ENCODE results near the gene SYT13. TPM values are rescaled to one million over a fixed set of nuclear protein-coding genes. Genes with fewer than 3 reads are reported as not detected.

SYT13 gene
- 1 to 10 TPM in 1 of 3 donors, under 1 TPM in 1, not detected in 1; 0.33 to 2.5 TPM for polyA plus RNA-seq

DNA sequence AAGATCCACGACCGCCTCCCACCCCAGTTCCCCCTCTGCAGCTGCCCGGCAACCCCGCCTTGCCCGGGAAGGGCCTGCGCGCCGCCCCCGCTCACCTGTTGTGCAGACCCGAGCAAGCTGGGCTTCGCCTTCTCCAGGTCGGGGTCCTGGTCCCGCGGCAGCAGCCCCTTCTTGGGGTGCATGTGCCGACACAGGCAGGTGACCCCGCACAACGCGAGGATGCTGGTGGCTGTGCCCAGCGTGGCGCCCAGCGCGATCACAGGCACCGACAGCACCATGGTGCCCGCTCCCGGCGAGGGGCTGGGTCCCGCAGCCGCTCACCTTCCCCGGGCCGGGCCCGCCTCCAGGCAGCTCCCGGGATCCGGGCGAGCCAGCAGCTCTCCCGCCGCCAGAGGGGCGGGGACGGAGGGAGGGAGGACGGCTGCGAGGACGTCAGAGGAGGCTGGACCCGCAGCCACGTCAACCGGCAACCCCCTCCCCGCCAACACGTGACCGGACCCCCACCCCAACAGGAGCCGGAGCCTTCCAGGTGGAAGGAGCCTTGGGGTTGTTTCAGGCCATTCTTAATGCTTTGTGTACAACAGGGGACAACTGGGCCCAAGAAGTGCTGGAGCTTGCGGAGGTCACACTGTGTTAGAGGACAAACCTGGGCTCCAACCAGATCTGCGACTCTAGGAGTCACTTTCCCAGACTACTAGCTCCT lies at the start of gene SYT13:
TSS of gene SYT13 (minus strand) at position 412 of the 703 bp plus-strand sequence. CDS start at position 278, 134 bp downstream.
- H3K27ac ChIP-seq (ENCODE audit: low read depth, low read length), result no peak within 1 kb of the TSS
- WGBS, 3 donors, result 3 to 4% (median 4%) methylated on average over 38 to 50 of the region's 50 CpGs

DNA sequence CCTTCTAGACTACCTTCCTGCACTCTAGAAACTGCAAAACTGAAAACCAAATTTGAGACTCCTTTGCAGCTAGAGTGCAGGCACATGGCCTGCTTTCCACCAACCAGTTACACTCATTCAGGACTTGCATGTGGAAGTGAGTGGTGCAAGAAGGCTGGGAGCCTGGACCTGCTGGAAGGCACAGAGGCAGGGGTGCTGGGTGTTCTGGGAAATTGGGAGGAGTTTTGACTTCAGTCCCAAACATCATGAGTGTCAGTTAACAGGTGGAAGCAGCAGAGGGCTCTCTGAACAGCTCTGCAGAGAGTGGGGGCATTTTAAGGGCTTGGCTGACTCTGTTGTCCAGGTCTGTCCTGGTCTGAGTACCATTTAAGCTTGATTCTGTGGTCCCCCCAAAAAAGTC lies 49.3 kb upstream of the SYT13 start:
- H3K27ac ChIP-seq (ENCODE audit: low read depth, low read length), result no peak overlapping the region

DNA sequence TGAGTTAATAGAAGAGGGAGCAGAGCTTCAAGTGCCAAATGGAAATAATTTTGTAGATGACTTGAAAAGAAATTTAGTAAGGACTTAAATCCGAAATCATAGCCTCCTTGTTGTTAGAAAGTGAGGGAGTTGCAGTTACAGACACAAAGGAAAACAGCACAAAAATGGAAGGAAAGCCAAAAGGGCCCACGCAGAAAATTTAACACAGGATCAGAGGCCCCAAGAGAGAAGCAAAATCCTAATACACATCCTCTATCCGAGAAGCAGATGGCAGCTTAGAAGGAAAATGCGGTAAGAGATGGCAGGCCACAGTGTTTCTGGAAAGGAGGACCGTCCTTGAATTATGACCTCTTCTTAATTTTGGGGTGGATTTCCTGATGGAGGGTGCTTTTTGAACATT lies 48.7 kb upstream of the SYT13 start:
- H3K27ac ChIP-seq (ENCODE audit: low read depth, low read length), result no peak overlapping the region
- WGBS, 3 donors, result 77 to 82% (median 80%) methylated on average over 5 of the region's 5 CpGs

DNA sequence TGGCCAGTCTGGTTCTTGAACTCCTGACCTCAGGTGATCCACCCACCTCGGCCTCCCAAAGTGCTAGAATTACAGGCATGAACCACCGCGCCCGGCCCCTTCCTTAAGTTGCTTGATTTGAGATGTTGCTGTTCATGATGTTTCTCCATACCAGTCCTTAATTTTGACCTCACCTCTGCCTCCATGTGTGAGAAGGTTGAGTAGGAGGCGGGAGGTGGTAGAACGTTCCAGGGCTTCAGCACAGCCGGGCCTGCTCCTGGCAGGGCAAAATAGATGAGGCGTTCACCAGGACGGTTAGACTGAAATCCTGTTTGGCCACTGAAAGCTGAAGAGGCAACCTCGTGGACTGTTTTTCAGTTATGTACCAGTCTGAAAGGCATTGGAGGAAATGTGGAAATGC lies 48.3 kb upstream of the SYT13 start:
- 89 to 92% (median 91%) methylated on average over 10 of the region's 10 CpGs for WGBS, 3 donors
- H3K27ac ChIP-seq (ENCODE audit: low read depth, low read length), result no peak overlapping the region

DNA sequence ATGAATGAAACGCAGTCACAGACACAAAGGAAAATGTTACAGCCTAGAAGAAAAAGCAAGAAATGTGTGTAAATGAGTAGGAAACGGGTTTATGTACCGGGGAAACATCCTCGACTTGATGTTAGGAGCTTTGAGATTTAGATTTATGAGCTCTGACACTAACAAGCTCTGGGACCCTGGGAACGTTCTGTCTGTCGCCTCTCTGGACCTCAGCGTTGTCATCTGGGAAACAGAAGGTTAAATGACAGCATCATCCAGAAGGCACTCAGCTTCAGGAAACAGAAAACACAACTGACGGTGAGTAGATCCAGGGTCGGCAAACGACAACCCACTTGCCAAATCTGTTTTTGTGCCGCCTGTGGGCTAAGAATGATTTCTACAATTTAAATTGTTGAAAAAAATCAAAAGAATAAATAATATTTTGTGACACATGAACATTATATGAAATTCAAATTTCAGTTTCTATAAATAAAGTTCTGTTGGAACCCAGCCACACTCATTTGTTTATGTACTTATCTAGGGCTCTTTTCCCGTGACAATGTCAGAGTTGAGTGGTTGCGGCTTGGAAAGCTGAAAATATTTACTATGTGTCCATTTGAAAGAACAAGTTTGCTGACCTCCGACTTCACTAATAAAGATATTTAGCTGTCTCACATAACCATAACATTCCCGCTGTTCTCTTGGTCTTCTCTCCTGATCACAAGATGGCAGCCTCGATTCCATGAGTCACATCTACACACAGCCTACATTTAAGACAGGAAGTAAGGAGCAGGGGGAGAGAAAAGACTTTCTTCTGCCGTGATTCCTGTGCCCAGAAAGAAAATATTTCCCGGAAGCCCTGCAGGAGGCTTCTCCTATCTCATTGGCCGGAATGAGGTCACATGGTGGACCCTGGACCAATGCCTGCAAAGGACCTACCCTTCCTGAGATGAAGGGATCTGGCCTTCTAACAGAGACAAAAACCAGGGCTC lies 47.1 kb upstream of the SYT13 start:
- WGBS, 3 donors, result 40 to 44% (median 43%) methylated on average over 19 of the region's 19 CpGs
- no peak overlapping the region for H3K27ac ChIP-seq (ENCODE audit: low read depth, low read length)

- H3K27ac ChIP-seq (ENCODE audit: low read depth, low read length), result no peak overlapping the region
- WGBS, 3 donors, result 12 to 15% (median 13%) methylated on average over 13 of the region's 13 CpGs
Measured at GRCh38 chr11:45332276-45332934, 46.3 kb upstream of the SYT13 start.

GRCh38 chr11:45331839-45332238 lies 45.7 kb upstream of the SYT13 start:
- 44 to 69% (median 69%) methylated on average over 4 of the region's 4 CpGs for whole genome bisulfite sequencing, 3 donors
- H3K27ac ChIP-seq (ENCODE audit: low read depth, low read length), result no peak overlapping the region

- H3K27ac ChIP-seq (ENCODE audit: low read depth, low read length), result no peak overlapping the region
- WGBS, 3 donors, result 67 to 74% (median 72%) methylated on average over 3 of the region's 3 CpGs
Measured at GRCh38 chr11:45328726-45329125, 42.6 kb upstream of the SYT13 start.

DNA sequence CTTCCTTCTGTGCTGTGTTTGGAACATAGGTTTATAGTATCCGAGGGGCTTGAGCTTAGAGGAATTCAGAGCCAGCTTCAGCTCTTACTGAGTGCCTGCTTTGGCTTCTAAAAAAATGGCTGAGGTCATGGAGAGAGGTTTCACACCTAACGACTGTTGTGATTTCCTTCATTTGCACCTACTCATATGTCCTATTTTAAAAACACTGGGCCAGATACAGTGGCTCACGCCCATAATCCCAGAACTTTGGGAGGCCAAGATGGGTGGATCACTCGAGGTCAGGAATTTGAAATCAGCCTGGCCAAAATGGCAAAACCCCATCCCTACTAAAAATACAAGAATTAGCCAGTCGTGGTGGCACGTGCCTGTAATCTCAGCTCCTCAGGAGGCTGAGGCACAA lies 38.3 kb upstream of the SYT13 start:
- no peak overlapping the region for H3K27ac ChIP-seq (ENCODE audit: low read depth, low read length)
- 53 to 68% (median 58%) methylated on average over 6 of the region's 6 CpGs for WGBS, 3 donors

DNA sequence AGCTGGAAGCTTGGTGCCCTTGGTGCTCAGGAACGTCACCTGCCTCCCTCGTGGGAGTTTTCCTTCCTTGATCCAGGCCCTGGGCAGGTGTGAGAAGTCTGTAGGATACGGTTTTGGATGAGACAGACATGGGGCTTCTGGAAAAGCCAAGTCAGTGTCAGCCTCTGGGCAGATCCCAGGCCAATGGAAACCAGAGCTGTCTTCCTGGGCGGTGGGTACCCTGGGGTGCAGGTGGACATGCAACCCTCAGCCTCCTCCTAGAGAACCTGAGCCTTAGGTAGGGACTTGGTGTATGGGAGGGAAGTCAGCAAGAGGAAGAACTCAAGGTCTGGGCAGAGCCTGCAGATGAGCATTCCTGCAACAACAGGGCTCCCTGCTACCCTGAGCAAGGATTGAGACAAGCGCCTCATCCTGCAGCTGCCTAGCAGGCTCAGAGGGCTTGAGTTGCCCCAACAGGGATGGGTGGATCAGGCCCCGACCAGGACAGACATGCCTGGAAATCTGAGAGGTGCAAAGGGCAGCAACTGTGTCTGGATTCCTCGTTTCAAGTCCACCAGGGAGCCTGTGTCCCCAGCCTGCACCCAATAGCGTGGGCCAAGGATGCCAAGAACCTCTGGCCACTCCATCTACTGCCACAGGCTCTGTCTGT lies 37.6 kb upstream of the SYT13 start:
- no peak overlapping the region for H3K27ac ChIP-seq (ENCODE audit: low read depth, low read length)
- 72 to 83% (median 76%) methylated on average over 8 of the region's 8 CpGs for WGBS, 3 donors

DNA sequence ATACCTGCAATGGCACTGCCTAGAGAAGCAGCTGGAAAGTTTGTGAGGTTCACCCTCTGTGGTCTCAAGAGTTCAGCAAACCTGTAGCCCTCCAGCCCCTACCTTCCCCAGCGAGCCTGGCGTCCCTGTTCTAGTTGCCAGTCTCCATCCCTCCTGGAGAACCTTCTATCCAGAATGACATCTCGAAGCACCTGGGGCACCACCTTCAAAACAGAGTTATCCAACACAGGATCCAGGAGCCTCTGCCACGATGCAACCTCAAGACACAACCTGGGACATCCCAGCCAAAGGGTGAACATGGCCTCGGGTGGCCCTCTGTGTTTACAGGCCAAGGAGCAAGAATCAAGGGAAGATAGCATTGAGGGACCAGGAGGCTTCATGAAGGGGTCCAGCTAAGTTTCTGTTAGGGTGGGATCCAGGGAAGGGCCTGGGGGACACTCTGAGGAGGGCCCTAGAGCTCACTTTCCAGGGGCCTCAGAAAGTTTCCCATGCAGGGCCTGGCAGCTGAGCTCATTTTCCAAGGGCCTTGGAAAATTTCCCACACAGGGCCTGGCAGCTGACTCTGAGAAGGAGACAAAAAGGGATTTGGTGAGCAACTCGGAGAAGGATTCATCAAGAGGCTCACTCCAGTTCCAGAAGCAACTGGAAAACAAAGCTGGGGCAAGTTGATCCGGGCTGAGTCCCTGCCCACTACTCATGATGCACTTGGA lies 36.9 kb upstream of the SYT13 start:
- WGBS, 3 donors, result 70 to 83% (median 74%) methylated on average over 7 of the region's 7 CpGs
- H3K27ac ChIP-seq (ENCODE audit: low read depth, low read length), result no peak overlapping the region

- no peak overlapping the region for H3K27ac ChIP-seq (ENCODE audit: low read depth, low read length)
- 63 to 78% (median 75%) methylated on average over 8 of the region's 8 CpGs for WGBS, 3 donors
Measured at GRCh38 chr11:45322111-45322705, 36.1 kb upstream of the SYT13 start.

- H3K27ac ChIP-seq (ENCODE audit: low read depth, low read length), result no peak overlapping the region
- 72 to 85% (median 84%) methylated on average over 7 of the region's 7 CpGs for WGBS, 3 donors
Measured at GRCh38 chr11:45321669-45322068, 35.5 kb upstream of the SYT13 start.

GRCh38 chr11:45321031-45321595 lies 35.0 kb upstream of the SYT13 start:
- H3K27ac ChIP-seq (ENCODE audit: low read depth, low read length), result no peak overlapping the region
- WGBS, 3 donors, result 70 to 86% (median 85%) methylated on average over 7 of the region's 7 CpGs

- WGBS, 3 donors, result 71 to 84% (median 81%) methylated on average over 4 of the region's 4 CpGs
Measured at GRCh38 chr11:45320371-45320770, 34.2 kb upstream of the SYT13 start.

GRCh38 chr11:45319077-45319476 lies 32.9 kb upstream of the SYT13 start:
- 78 to 95% (median 88%) methylated on average over 1 of the region's 1 CpG for WGBS, 3 donors
- H3K27ac ChIP-seq (ENCODE audit: low read depth, low read length), result no peak overlapping the region

More at GRCh38 chr11:45320371-45320770, 34.2 kb upstream of the SYT13 start:
- no peak overlapping the region for H3K27ac ChIP-seq (ENCODE audit: low read depth, low read length)

DNA sequence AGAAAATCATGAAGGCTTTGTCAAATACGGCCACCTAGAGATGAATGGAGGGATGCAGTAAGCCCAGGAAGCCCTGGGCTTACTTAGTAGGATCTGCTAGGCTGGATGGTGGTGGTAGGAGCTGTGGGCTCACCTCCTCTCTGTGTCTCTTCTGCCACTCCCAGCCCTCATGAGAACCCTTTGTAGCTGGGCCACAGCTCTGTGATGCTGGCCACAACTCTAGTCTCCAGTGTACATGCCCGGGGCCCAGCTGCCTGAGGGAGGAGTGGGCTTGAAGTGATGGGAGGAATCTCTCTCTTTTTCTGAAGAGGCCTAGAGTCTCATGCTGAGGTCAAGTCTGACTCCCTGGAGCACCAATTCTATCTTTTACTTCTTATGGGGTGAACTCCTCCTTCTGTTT lies 32.4 kb upstream of the SYT13 start:
- H3K27ac ChIP-seq (ENCODE audit: low read depth, low read length), result no peak overlapping the region
- WGBS, 3 donors, result 88 to 95% (median 90%) methylated on average over 2 of the region's 2 CpGs

All from adipose tissue (tissue), 3 donors.